Stomach (tissue), 9 donors: ENCODE data around the gene IFNA8. TPM values are rescaled to one million over a fixed set of nuclear protein-coding genes. Genes with fewer than 3 reads are reported as not detected.
A peak's percentile ranks its signal among the peaks of the same experiment; 100 is the strongest.

Experiments used
- DNase-seq, 2 donors: peaks; one replicate each; pipeline versions ENCODE4 v3.0.0 to v3.0.0-alpha.2; 2013 to 2019
- H3K27ac ChIP-seq, 5 donors: fragments of 200-600 bp in 4 of 5; sonication (generic) in 4 of 5; one replicate each; pipeline ENCODE4 v1.5.1; 2013 to 2019; ENCODE audit warnings: mild to moderate bottlenecking in 1 of 5, moderate library complexity in 1 of 5
- H3K27me3 ChIP-seq, 3 donors: fragments of 200-600 bp; sonication (generic); one replicate each; pipeline ENCODE4 v1.5.1; 2017 to 2019; ENCODE audit warnings: mixed run types in 1 of 3
- H3K36me3 ChIP-seq, 4 donors: fragments of 200-600 bp; sonication (generic); 1 replicate in 3 of 4; 2 replicates in 1 of 4; pipeline ENCODE4 v1.5.1; 2016 to 2019
- H3K4me1 ChIP-seq, 4 donors: fragments of 200-600 bp; sonication (generic); one replicate each; pipeline ENCODE4 v1.5.1; 2016 to 2019
- H3K4me3 ChIP-seq, 4 donors: fragments of 200-600 bp; sonication (generic) in 3 of 4; one replicate each; pipeline ENCODE4 v1.5.1; 2016 to 2019; ENCODE audit warnings: mild to moderate bottlenecking in 1 of 4
- H3K9me3 ChIP-seq, 4 donors: fragments of 200-600 bp; sonication (generic); one replicate each; pipeline ENCODE4 v1.5.1; 2016 to 2019
- CTCF ChIP-seq, 7 experiments: fragments of 450-650 bp in 4 of 7; fragments of 200-600 bp in 3 of 7; sonication (generic) in 3 of 7; IDR thresholded peaks; one replicate each; pipeline ENCODE4 v1.5.1; 2016 to 2019; ENCODE audit warnings: antibody characterized with exemption in 7 of 7, control low read depth in 2 of 7, mild to moderate bottlenecking in 1 of 7
- EP300 ChIP-seq: sonication (generic); formaldehyde crosslinking; IDR thresholded peaks from one replicate; pipeline ENCODE4 v1.6.1; 2017; ENCODE audit warnings: antibody characterized with exemption
- POLR2A ChIP-seq, 4 donors: fragments of 450-650 bp; IDR thresholded peaks; one replicate each; pipeline ENCODE4 v1.6.1; 2016; ENCODE audit warnings: antibody characterized with exemption in 4 of 4, control low read depth in 2 of 4, mild to moderate bottlenecking in 1 of 4, moderate library complexity in 1 of 4
- POLR2AphosphoS5 ChIP-seq, 3 donors: sonication (generic); formaldehyde crosslinking; IDR thresholded peaks; one replicate each; pipeline ENCODE4 v1.6.1; 2016; ENCODE audit warnings: antibody characterized with exemption in 3 of 3
- WGBS, 5 donors: extraction: QIAGEN DNeasy Blood & Tissue Kit in 3 of 5; methylation state at CpG; one replicate each; pipeline versions ENCODE4 v1.1.5 to v1.1.7; 2013 to 2018; 5-methylcytosine and 5-hydroxymethylcytosine counted together
- intact Hi-C: fragments of 100-400 bp; cut with DNase I; formaldehyde crosslinking; loops from one replicate; pipeline ENCODE4 v1.15.1; 2023; ENCODE audit warnings: low total_unique reads
- polyA plus RNA-seq, 3 donors: library from polyadenylated mRNA; stranded (reverse); fragments of 200-250 nt; gene quantifications; one replicate each; pipeline ENCODE4 v1.2.3, GENCODE V29; 2013
- total RNA-seq, 5 donors: library from RNA; depleted of rRNA; stranded (reverse); fragments of >200 nt; gene quantifications; one replicate each; pipeline versions ENCODE4 v1.1.0 to v1.2.3, GENCODE V29; 2014 to 2016
- donor health status: healthy with polysubstance abuse.
- donor health status: Bipolar disorder and iron deficiency.
- donor health status: healthy.

IFNA8 gene
- total and polyA plus RNA-seq, 8 donors: not detected

- Histone ChIP-seq H3K4me1 (peaks cover 0 to 10% (median 9%) of the 10 kb centered on the region in 4 donors), H3K27ac (no peak overlapping the region), H3K27me3 (peaks cover 0 to 87% (median 22%) of the 10 kb centered on the region in 3 donors), H3K4me3 (peak overlapping the region; percentile 39 to 63 (median 56)), H3K9me3 (no peaks in the 10 kb centered on the region), H3K36me3 (no peaks in the 10 kb centered on the region)
- intact Hi-C loops: loop anchor here (10.0 kb wide), 1 partner anchor 71 kb away; no protein-coding TSS in a partner anchor
- DNase-seq: peak; percentile 51 to 77
- WGBS, 5 donors: 7 to 8% (median 7%) methylated on average over 31 to 40 of the region's 40 CpGs
- TF ChIP-seq POLR2A (IDR thresholded peaks at IDR 0.05) (no peak), CTCF (IDR thresholded peaks at IDR 0.05) (peak in 5 of 7 experiments; percentile 42 to 68 (median 65)), POLR2AphosphoS5 (IDR thresholded peaks at IDR 0.05) (no peak), EP300 (no peak)
These were observed 12.9 kb upstream of the IFNA8 start for GRCh38 chr9:21395778-21396717.

DNA sequence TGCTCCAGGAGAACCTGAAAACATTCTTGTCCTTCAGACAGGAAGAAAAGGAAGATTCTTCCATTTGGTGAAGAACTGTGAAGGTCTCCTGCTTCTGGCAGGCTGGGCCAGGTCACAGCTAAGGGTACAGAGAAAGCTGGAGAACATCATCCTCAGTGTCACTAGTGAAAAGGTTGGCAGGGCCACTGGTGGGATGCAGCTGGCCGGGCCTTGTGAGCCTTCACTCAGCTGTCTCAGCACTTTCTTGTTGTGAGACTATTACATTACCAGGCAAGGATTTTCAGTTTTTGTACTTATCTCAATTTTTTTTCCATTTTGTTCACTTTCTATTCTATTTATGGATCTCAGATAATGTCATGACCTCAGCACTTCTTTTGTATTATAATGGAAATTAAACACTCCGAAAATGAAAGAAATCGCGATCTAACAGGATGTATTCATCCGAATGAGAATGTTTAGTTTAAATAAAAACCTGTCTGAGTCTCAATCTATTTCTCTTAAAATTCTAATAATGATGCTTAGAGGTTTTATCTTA lies 9.9 kb upstream of the IFNA8 start:
- 85 to 93% (median 88%) methylated on average over 5 of the region's 5 CpGs for WGBS, 5 donors
- no peak for TF ChIP-seq EP300
- TF ChIP-seq POLR2A (IDR thresholded peaks at IDR 0.05): no peak
- no peak for TF ChIP-seq POLR2AphosphoS5 (IDR thresholded peaks at IDR 0.05)
- no peak for TF ChIP-seq CTCF (IDR thresholded peaks at IDR 0.05)
- peaks cover 0 to 90% (median 35%) of the 10 kb centered on the region in 3 donors for H3K27me3 ChIP-seq
- no peaks in the 10 kb centered on the region for H3K9me3 ChIP-seq
- H3K4me3 ChIP-seq: no peak overlapping the region
- no peak overlapping the region for H3K27ac ChIP-seq
- H3K4me1 ChIP-seq: peaks cover 9 to 23% (median 20%) of the 10 kb centered on the region in 4 donors
- DNase-seq: no peak
- H3K36me3 ChIP-seq: no peaks in the 10 kb centered on the region
- intact Hi-C loops: loop anchor here (10.0 kb wide), 1 partner anchor 74 kb away; no protein-coding TSS in a partner anchor

DNA sequence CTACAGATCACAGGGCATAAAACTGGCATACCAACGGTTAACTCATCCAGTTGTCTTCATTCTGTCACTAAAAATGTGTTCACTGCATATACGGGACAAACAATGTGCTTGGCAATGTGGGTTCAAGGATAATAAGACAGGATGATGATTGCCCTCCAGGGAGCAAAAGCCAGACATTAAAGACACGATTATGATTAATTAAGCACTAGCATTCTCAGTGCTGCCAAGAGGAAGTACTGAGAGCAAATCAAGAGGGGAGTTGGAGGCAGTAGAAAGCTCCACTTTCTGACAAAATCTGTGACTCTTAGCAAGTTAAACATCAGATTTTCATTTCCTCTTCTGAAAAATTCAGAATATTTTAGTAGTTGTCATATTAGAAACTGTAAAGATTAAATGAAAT lies 9.0 kb upstream of the IFNA8 start:
- H3K4me3 ChIP-seq: no peak overlapping the region

More for the DNA sequence above, 9.0 kb upstream of the IFNA8 start:
- H3K27ac ChIP-seq: no peak overlapping the region
- H3K27me3 ChIP-seq: peaks cover 0 to 81% (median 33%) of the 10 kb centered on the region in 3 donors
- 33 to 50% (median 39%) methylated on average over 3 of the region's 3 CpGs for WGBS, 5 donors
- no peaks in the 10 kb centered on the region for H3K9me3 ChIP-seq
- TF ChIP-seq POLR2A (IDR thresholded peaks at IDR 0.05): no peak
- no peak for TF ChIP-seq CTCF (IDR thresholded peaks at IDR 0.05)
- no peak for TF ChIP-seq POLR2AphosphoS5 (IDR thresholded peaks at IDR 0.05)
- TF ChIP-seq EP300: no peak
- intact Hi-C loops: loop anchor here (10.0 kb wide), 1 partner anchor 75 kb away; no protein-coding TSS in a partner anchor
- H3K36me3 ChIP-seq: no peaks in the 10 kb centered on the region
- no peak for DNase-seq
- H3K4me1 ChIP-seq: peaks cover 9 to 23% (median 20%) of the 10 kb centered on the region in 4 donors
